ENCODE data around the gene SYNPR. TPM values are rescaled to one million over a fixed set of nuclear protein-coding genes. Genes with fewer than 3 reads are reported as not detected.
A peak's percentile ranks its signal among the peaks of the same experiment; 100 is the strongest.

Gene SYNPR
- total RNA-seq, 1 donor from 2014 or later = 0.27 TPM

- peaks cover 14% of the 10 kb centered on the region for H3K4me1 ChIP-seq (ENCODE audit: insufficient read depth, low read length)
- H3K27ac ChIP-seq (ENCODE audit: low read depth, low read length) = no peak overlapping the region
- no peak overlapping the region for H2AFZ ChIP-seq (ENCODE audit: low read depth, low read length)
- Mint-ChIP-seq H3K27ac (ENCODE audit: unreplicated experiment) (peak overlapping the region; percentile 81), H3K4me1 (ENCODE audit: low read depth, unreplicated experiment) (peaks cover 28% of the 10 kb centered on the region), H3K36me3 (ENCODE audit: low read depth, unreplicated experiment) (no peaks in the 10 kb centered on the region), H3K9me3 (ENCODE audit: unreplicated experiment) (no peaks in the 10 kb centered on the region), H3K27me3 (ENCODE audit: low read depth, unreplicated experiment) (peaks cover 3% of the 10 kb centered on the region), H3K4me3 (ENCODE audit: unreplicated experiment) (no peak overlapping the region)
- FAIRE-seq = peak; percentile 82
- no peaks in the 10 kb centered on the region for H3K79me2 ChIP-seq (ENCODE audit: insufficient read depth, low read length)
- H3K9me3 ChIP-seq (ENCODE audit: insufficient read depth, low read depth, low read length) = no peaks in the 10 kb centered on the region
- H3K4me2 ChIP-seq (ENCODE audit: low read length) = no peak overlapping the region
- no peaks in the 10 kb centered on the region for H3K27me3 ChIP-seq (ENCODE audit: insufficient read depth, low read length)
- TF ChIP-seq EZH2 (IDR thresholded peaks at IDR 0.05; ENCODE audit: insufficient read depth, low read length) = no peak
- TF ChIP-seq, protein P1, sequence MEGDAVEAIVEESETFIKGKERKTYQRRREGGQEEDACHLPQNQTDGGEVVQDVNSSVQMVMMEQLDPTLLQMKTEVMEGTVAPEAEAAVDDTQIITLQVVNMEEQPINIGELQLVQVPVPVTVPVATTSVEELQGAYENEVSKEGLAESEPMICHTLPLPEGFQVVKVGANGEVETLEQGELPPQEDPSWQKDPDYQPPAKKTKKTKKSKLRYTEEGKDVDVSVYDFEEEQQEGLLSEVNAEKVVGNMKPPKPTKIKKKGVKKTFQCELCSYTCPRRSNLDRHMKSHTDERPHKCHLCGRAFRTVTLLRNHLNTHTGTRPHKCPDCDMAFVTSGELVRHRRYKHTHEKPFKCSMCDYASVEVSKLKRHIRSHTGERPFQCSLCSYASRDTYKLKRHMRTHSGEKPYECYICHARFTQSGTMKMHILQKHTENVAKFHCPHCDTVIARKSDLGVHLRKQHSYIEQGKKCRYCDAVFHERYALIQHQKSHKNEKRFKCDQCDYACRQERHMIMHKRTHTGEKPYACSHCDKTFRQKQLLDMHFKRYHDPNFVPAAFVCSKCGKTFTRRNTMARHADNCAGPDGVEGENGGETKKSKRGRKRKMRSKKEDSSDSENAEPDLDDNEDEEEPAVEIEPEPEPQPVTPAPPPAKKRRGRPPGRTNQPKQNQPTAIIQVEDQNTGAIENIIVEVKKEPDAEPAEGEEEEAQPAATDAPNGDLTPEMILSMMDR (IDR thresholded peaks at IDR 0.05; ENCODE audit: insufficient read depth, low read depth, low read length) = peak; percentile 94
- H3K36me3 ChIP-seq (ENCODE audit: insufficient read depth, low read length) = no peaks in the 10 kb centered on the region
- no peaks in the 10 kb centered on the region for H4K20me1 ChIP-seq (ENCODE audit: insufficient read depth, low read length)
- H3K9ac ChIP-seq (ENCODE audit: low read length) = no peak overlapping the region
- DNase-seq (ENCODE audit: low read depth) = peak; percentile 48
- H3K4me3 ChIP-seq (ENCODE audit: insufficient read depth, low read depth, low read length) = no peak overlapping the region
Measured at GRCh38 chr3:63351159-63352007, 73.3 kb downstream of the SYNPR start.

DNA sequence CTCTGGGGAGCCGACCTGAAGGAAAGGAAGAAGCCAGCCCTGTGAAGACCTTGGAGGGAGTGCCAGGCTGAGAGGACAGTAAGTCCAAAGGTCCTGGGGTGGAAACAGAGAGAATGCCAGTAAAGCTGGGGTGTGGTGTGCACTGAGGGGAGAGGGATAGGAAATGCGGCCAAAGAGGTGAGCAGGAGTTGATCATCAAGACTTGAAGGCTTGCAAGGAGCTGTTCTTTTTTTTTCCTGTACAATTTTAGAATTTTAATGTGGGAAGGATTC is 73.8 kb downstream of the SYNPR start:
- peaks cover 14% of the 10 kb centered on the region for H3K4me1 ChIP-seq (ENCODE audit: insufficient read depth, low read length)
- Mint-ChIP-seq H3K4me1 (ENCODE audit: low read depth, unreplicated experiment) (peaks cover 28% of the 10 kb centered on the region), H3K27me3 (ENCODE audit: low read depth, unreplicated experiment) (peaks cover 3% of the 10 kb centered on the region), H3K27ac (ENCODE audit: unreplicated experiment) (peak overlapping the region; percentile 81), H3K9me3 (ENCODE audit: unreplicated experiment) (no peaks in the 10 kb centered on the region), H3K4me3 (ENCODE audit: unreplicated experiment) (no peak overlapping the region), H3K36me3 (ENCODE audit: low read depth, unreplicated experiment) (no peaks in the 10 kb centered on the region)
- H3K27me3 ChIP-seq (ENCODE audit: insufficient read depth, low read length) = no peaks in the 10 kb centered on the region
- no peak overlapping the region for H3K9ac ChIP-seq (ENCODE audit: low read length)
- no peaks in the 10 kb centered on the region for H3K36me3 ChIP-seq (ENCODE audit: insufficient read depth, low read length)
- no peak overlapping the region for H3K4me2 ChIP-seq (ENCODE audit: low read length)
- H4K20me1 ChIP-seq (ENCODE audit: insufficient read depth, low read length) = no peaks in the 10 kb centered on the region
- DNase-seq (ENCODE audit: low read depth) (no peak), FAIRE-seq (no peak)
- TF ChIP-seq, protein P1 (IDR thresholded peaks at IDR 0.05; ENCODE audit: insufficient read depth, low read depth, low read length) = no peak
- no peak for TF ChIP-seq EZH2 (IDR thresholded peaks at IDR 0.05; ENCODE audit: insufficient read depth, low read length)
- H3K27ac ChIP-seq (ENCODE audit: low read depth, low read length) = no peak overlapping the region
- H3K79me2 ChIP-seq (ENCODE audit: insufficient read depth, low read length) = no peaks in the 10 kb centered on the region
- no peak overlapping the region for H3K4me3 ChIP-seq (ENCODE audit: insufficient read depth, low read depth, low read length)
- H2AFZ ChIP-seq (ENCODE audit: low read depth, low read length) = no peak overlapping the region
- H3K9me3 ChIP-seq (ENCODE audit: insufficient read depth, low read depth, low read length) = no peaks in the 10 kb centered on the region

- Histone ChIP-seq H3K9me3 (ENCODE audit: insufficient read depth, low read depth, low read length) (no peaks in the 10 kb centered on the region), H3K9ac (ENCODE audit: low read length) (no peak overlapping the region), H3K4me2 (ENCODE audit: low read length) (peak overlapping the region; percentile 51), H3K27me3 (ENCODE audit: insufficient read depth, low read length) (no peaks in the 10 kb centered on the region), H3K27ac (ENCODE audit: low read depth, low read length) (no peak overlapping the region), H3K4me3 (ENCODE audit: insufficient read depth, low read depth, low read length) (peak overlapping the region; percentile 7), H3K79me2 (ENCODE audit: insufficient read depth, low read length) (no peaks in the 10 kb centered on the region), H4K20me1 (ENCODE audit: insufficient read depth, low read length) (no peaks in the 10 kb centered on the region), H3K4me1 (ENCODE audit: insufficient read depth, low read length) (peaks cover 14% of the 10 kb centered on the region), H3K36me3 (ENCODE audit: insufficient read depth, low read length) (no peaks in the 10 kb centered on the region), H2AFZ (ENCODE audit: low read depth, low read length) (no peak overlapping the region)
- Mint-ChIP-seq H3K27me3 (ENCODE audit: low read depth, unreplicated experiment) (peaks cover 3% of the 10 kb centered on the region), H3K4me3 (ENCODE audit: unreplicated experiment) (no peak overlapping the region), H3K9me3 (ENCODE audit: unreplicated experiment) (peaks cover 2% of the 10 kb centered on the region), H3K27ac (ENCODE audit: unreplicated experiment) (no peak overlapping the region), H3K4me1 (ENCODE audit: low read depth, unreplicated experiment) (peaks cover 28% of the 10 kb centered on the region), H3K36me3 (ENCODE audit: low read depth, unreplicated experiment) (no peaks in the 10 kb centered on the region)
- TF ChIP-seq, protein P1 (IDR thresholded peaks at IDR 0.05; ENCODE audit: insufficient read depth, low read depth, low read length) = no peak
- TF ChIP-seq EZH2 (IDR thresholded peaks at IDR 0.05; ENCODE audit: insufficient read depth, low read length) = no peak
- DNase-seq (ENCODE audit: low read depth) = peak; percentile 67
- peak; percentile 72 for FAIRE-seq
Measured at GRCh38 chr3:63353383-63353782, 75.3 kb downstream of the SYNPR start.
